Stimulated activated CD4-positive, alpha-beta T cell treated with anti-CD3 and anti-CD28 coated beads, TNF-alpha, amount 100 ng/mL, for 48 hours (primary cell): Measurements from ENCODE around the gene SH3PXD2A.
A peak's percentile ranks its signal among the peaks of the same experiment; 100 is the strongest.
"Not testable (repeated sequence)": the region's sequence is repeated elsewhere in the genome, so short reads cannot be mapped to it uniquely, and the experiment has no call there.

Source experiments
- DNase-seq, 3 donors: peaks; one replicate each; pipeline ENCODE4 v3.0.0-alpha.2; 2020; ENCODE audit warnings: low read depth in 3 of 3

The SH3PXD2A gene

DNA sequence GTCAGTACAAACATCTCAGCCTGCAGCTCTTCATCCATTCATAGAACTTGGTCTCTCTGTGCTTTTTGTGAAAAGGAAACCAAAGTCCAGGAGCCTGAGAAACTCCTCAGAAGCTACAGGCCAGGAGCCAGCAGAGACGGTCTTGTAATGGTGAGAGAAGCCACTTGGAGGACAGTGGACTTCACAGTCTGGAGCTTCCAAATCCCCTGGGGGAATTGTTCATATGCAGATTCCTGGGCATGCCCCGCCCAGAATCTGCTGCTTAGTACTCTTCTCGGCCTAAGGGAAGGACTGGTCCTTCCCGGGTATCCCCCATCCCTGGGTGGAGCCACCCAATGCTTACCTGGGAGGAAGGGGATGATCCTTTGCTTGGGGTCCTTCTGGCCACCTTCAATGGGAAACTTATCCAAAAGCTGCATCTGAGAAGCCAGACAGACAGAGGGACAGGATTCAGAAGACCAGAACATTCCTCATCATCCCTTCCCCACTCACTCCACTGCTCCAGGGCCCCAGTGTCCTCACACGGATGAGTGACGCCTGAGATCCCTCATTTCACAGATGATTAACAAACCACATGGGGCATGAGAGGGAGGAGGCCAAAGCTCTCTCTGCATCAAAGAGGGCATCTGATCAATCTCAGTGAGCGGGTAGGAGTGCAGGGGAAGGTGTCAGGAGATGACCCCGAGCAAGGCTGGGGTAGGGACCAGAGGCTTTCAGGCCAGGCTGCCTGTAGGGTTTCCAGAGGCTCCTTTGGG lies 88.4 kb downstream of the SH3PXD2A start:
- no peak for DNase-seq

DNA sequence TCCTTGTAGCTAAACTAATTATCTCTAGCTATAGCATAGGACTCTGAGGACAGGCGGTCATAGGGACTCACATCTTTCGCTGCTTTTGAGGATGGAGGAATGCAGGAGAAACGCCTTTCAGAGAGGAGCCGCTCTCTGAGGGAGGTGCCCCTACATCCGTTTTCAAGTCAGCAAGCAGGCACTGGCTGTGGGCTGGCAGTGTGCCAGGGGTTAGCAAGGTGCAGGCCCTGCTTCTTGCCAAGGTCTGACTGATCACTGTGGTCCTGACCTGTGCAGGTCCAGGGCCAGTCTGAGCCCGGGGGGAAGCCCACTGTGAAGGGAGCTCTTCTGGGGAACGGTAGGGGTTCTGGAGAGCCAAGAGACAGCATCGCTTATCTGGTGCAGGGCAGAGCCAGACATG lies 89.4 kb downstream of the SH3PXD2A start:
- peak in 2 of 3 donors; percentile 50 to 58 for DNase-seq

DNA sequence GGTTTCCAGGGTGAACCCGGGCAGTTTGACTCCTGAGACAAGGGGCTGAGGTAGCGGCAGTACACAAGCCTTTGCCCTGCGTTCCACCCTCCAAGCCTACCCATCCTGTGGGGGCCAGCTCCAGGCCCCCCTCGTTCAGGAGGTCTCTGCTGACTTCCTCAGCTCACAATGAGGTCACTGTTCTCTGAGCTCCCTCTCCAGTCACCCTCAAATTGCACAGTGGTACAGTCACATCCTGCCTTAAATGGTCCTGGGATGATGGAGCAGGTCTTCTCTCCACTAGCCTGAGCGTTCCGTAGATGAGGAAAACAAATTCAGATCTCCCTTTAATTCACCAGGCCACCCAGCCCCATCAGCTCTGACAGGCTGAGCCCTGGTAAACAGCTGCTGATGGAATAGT lies 90.2 kb downstream of the SH3PXD2A start:
- no peak for DNase-seq

DNA sequence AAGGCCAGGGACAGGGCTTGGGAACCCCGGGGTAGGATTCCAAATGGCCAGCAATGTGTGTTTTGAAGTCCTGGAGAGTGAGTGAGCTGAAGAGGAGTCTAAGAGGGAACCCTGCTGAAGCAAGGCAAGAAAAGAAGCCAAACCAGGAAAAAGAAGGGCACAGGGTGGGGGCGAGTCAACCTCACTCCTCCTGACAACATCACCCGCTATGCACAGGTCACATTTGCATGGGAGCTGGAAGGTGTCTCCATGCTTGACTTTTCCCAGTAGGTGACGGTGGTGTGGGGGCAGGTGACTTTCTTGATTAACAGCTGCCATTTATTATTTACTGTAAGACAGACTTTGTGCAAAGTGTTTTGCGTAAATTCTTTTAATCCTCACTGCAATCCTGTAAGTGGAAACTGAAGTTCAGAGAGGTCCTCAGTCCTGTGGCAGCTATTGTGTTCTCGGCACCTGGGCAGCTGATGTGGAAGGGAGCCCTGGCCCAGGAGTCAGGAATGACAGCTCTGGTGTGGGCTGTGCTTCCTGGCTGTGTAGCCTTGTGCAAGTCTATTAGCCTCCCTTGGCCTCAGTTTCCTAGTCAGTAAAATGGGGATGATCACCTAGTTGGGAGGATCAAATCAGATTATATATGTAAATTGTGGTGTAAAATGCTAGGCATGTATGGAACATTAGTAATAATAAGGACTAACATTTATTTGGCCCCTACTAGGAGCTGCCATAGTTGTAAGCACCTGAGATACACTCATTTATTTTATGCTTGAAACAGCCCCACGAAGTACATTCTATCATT lies 90.9 kb downstream of the SH3PXD2A start:
- DNase-seq: no peak

DNA sequence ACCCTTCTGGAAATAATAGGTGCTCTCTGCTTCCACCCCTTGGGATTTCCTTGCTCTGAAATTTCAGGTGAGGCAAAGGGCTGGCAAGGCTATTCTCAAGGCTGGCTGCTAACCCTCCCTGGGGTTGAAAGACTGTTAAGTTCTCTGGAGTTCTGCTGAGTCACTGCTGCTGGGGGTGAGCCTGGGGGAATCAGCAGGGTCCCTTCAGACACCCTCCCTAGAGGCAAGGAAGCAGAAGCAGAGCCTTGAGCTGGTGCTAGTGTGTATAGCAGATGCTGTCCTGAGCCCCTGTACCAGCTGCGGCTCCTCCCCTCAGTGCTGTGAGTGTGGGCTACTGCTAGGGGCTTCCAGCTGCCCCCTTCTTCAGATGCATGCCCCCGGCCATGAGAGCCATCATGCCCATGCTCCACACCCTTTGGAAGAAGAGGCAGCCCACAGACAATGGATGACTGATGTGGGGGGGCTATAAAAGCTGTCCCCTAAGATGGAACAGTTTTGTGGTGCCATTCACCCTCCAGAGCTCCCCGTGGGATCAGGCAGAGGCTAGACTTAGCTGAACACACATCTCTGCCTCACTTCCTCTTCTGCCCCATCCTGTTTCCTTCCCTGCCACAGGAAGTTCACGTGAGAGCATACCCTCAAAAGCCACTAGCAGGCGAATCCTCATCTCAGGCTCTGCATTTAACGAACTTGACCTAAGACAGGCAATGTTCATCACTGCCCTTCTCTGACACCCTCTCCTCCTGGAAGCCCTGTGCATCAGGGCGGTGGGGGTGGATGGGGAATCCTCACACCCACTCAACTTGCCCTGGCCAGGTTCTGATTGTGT lies 91.8 kb downstream of the SH3PXD2A start:
- no peak for DNase-seq

DNA sequence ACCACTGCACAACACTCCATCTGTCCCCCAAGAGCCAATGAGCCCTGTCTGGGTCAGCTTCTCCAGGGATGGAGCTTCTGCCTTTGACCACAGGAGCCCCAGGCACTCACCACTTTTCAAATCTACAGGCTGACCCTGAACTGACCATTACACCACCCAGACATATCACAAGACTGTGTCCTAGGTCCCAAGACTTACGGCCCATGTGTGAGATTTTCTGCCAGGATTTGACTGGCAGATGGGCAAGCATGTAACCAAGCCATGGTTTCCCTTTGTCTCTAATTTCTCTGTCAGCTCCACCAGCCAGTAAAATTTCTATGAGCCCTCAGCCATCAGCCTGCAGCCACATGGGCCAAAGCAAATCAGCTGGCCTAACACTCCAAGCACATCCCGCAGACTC lies 92.5 kb downstream of the SH3PXD2A start:
- DNase-seq: no peak

DNA sequence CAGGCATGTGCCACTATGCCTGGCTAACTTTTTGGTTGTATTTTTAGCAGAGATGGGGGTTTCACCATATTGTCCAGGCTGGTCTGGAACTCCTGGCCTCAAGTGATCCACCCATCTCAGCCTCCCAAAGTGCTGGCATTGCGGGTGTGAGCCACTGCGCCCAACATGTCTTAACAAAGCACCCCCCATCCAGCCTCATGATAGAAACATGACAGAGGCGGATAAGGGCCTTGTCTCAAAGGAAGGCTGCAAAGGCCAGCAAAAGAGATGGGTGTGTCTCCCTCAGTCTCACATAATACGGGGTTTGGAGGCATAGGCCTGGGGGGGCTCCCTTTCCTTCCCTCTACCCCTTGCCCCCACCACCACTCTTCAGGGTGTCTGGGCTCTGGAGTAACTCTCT lies 93.2 kb downstream of the SH3PXD2A start:
- DNase-seq: no peak

DNA sequence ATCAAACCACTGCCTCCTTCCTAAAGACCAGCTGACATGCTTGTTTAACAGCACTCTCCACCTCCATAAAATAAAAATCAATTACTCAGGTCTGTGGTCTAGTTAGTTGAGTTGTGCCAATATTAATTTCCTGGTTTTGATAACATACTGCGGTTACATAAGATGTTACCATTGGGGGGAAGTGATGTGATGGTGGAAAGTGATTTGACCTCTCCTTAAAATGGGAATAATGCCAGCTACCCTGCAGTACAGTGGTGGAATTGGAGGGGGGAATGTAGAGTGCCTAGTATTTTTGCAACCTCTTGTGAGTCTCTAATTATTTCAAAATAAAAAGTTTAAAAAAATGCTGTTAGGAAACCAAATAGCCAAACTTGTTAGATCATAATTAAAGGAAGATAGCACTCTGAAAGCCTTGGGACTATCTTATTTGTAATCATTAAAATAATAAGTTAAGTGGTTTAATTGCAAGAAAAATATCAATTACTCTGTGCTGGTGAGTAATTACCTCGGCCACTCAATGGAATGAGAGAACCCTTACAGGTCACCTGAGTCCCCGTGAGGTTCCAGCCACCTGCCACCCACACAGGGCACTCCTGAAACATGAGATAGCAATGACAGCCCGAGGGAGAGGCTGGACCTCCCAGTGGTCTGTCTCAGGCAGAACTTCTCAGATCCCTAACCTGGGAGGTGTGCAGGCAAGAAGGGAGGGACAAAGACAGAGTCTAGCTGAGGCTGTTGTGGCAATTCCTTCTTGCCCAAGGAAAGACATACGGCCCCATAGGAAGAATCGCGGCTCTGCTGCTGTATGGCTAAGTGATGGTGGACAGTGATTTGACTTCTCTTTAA lies 94.1 kb downstream of the SH3PXD2A start:
- no peak for DNase-seq

DNA sequence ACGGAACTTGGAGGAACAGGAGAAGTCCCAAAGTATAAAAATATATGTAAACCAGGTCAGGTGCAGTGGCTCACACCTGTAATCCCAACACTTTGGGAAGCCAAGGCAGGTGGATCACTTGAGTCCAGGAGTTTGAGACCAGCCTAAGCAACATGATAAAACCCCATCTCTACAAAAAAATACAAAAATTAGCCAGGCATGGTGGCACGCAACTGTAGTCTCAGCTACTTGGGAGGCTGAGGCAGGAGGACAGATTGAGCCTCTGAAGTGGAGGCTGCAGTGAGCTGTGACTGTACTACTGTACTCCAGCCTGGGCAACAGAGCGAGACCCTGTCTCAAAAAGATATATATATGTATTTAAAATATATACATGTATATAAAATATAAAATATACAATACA lies 95.1 kb downstream of the SH3PXD2A start:
- not testable (repeated sequence) for DNase-seq

DNA sequence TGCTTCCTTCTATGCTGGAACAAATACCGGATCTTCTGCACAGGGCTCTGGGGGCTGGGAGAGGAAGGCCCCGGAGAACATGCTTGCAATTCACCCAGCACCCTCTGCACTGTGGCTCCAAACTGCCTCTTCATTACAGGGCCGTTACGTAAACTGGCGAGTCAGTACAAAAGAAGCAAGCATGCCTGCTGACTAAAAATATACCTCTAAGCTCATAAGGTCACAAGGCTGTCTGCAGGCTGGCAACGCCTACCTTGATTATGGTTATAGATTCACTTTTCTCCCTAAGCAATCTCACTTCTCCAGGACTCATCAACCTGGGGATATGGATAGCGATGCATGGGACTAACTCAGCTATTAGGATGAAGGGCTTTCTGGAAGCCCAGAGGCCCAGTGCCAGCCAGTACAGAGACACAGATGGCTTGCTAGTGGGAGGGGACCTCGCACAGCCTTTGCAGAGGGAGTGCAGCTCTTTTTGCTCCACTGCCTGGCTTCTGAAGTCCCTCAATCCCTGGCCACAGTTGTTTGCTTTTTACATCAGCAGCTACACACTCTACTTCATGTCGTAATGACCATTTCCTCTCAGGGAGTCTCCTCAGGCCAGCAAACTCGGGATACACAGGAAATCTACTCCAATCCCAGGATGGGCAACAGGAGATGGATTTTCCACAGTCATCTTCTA lies 96.1 kb downstream of the SH3PXD2A start:
- DNase-seq: peak in 1 of 3 donors; percentile 35

DNA sequence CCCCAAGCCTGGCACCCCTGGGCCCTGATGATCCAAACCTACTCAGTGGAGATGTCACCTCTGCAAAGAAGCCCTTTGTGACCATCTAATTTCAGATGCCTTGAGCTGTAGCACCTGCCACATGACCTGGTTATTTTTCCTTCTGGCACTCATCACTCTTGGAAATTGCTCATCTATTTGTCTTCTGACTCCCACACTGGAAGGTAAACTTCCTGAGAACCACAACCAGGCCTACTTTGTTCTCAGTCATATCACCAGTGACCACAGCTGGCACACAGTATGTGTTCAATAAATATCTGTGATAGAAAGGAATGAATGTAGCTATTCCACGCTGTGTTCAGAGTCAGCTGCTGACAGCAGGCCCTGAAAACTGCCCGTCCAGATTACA lies 97.1 kb downstream of the SH3PXD2A start:
- DNase-seq: no peak

DNA sequence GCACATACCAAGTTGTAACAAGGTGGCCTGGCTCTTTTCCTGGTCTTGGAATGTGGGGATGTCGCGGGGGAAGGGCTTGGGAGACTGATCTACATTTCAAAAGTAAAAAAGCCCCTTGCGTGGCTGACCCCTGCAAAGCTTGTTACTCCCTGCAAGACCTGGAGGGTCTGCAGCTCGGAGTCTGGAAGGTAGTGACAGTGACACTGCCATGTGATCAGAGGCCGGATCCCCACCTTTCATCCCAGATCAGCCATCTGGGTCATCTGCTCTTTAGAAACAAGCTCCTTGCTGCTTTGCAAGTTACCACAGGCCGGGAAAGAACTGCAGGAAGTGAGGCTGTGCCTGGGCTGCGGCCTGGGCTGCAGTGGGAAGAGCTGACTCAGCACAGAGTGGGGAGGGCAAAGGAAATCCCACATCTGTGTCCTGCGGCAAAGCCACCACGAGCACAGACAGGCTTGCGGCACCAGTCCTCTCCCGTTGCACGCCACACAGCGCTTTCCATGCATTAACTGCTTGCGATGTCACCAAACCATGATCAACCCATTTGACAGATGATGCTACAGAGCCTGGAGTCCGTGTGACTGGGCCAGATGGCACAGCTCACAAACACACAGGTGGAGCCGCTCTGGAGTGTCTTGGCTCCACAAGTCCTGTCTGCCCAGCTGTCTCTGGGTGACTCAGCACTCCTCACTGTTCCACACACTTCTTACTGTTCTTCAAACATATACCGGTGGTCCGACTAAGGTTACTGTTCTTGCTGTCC lies 97.7 kb downstream of the SH3PXD2A start:
- DNase-seq: peak in 1 of 3 donors; percentile 70

DNA sequence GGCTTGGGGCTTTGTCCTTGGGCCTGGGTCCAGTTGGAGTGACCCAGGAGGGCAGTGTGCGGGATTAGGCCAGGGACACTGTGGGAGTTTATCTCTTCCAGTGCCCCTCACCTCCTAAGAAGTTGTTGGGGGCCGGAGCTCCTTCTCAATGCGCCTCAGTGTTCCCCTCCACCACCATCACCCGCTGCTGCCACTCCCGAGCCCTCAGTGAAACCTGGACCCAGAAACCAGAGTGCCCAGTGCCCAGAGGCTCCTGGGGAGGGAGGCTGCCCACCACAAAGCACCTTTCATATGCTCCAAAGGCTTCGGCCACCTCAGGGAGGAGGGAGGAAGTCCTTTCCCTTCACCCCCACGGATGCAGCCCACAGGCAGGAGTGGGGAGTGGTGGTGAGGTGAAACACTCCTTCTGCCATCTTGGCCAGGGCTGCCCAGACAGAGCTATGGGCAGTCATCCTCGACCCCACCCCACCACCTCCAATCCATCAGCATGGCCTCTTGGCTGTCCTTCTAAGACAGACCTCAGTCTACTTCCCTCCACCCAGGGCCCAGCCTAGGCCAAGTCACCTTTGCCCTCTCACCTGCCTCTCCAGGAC lies 99.0 kb downstream of the SH3PXD2A start:
- no peak for DNase-seq

DNA sequence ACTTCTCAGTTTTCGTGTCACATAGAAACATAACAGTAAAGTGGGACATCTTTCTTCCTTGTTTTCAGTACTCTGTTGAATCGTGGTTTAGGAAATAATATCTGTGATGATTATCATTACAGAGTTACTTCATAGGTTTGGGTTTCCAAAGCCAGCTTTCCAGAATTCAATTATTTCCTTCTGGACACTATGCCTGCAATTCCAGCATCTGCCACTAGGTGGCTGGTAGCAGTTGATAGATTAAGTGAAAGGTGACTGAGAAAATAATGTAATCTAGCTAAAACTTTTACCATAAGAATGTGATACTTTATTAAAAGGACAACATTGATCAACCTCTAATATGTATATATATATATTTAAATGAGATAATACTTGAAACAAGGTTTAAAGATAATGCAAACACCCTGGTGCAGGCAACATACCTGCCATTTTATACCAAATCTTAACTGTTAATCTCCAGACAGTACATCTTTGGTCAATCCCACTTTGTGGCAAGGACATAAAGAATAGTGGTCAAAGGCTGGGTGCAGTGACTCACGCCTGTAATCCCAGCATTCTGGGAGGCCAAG lies 102.6 kb downstream of the SH3PXD2A start:
- DNase-seq: no peak

DNA sequence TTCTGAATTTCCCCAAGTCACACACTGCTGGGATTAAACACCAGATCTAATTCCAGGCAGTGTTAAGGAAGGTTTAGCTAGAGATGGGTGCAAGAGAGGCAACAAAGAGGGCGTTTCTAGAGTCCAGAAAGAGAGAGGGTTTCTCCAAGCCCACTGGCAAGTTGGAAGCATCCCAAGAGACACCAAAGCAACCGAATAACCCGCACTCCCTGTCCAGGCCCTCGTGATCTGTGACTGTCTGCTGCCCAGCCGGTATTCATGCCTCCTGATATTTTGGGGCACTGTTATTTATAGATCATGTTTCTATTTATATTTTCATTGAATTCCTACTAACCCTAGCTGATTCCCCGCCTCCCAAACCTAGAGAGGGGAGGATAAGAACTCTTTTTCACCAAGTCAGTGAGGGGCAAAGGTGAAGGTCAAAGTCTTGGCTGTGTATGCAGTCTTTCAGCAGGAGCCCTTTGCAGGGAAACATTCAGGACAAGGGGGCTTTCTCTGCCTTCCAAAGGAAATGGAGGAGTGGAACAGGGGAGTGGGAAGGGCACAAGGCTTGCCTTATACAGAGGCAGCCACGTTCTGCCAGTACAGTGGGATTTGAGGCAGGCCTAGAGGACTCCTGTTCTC lies 103.6 kb downstream of the SH3PXD2A start:
- DNase-seq: no peak

DNA sequence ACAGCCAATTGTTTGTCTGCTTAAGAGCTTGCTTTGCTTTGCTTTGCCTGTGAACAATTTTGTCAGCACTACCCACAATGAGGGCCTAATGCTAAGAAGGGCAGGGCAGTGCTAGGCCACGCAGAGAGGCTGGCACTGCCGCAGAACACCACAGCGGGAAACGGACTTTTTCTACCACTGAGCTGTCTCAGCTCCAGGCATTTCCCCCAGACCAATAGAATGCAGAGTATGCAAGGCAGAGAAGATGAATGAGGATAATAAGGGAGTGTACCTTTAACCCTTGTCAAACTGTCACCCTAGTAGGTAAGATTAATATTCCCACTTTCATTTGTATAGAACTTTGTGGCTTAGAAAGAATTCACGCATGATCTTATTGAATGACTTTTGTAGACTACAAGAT lies 104.5 kb downstream of the SH3PXD2A start:
- no peak for DNase-seq

DNA sequence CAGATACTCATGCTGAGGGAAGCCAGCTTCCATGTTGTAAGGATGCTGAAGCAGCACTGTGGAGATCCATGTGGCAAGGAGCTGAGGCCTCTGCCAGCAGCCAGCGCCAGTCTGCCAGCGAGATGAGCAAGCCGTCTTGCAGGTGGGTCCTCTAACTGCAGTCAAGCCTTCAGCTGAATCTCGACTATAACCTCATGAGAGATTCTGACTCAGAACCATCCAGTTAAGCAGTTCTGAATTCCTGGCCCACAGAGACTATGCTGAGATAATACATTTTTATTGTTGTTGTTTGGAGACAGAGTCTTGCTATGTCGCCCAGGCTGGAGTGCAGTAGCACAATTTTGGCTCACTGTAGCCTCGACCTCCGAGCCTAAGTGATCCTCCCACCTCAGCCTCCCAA lies 105.6 kb downstream of the SH3PXD2A start:
- no peak for DNase-seq

DNA sequence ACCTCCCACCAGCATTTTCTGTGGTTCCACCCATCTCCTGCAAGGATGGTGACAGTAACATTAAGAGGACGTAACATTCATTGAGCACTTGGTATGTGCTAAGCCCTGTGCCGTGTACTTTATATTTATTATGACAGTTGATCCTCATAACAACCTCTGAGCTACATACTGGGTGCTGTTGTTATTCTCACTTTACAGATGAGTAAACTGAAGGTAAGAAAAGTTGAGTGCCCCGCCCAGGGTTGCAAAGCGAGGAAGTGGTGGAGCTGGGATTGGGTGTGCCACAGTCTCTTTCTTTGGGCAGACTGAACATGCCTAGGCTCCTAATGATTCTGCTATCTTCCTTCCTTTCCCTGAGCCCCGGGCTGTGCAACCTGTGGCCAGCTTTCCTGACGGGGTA lies 107.4 kb downstream of the SH3PXD2A start:
- DNase-seq: no peak
